Central memory CD8-positive, alpha-beta T cell (primary cell): ENCODE measurements around the gene MBOAT2.

Source experiments
- ATAC-seq: fragments of 150-1000 bp; cut with Tn5 transposase; replicated peaks from 2 replicates; pipeline ENCODE4 v1.10.0; 2022; ENCODE audit warnings: mild to moderate bottlenecking, moderate FRiP score, moderate number of reproducible peaks; ENCODE audit not compliant: poor library complexity, severe bottlenecking; ENCODE audit errors: extremely low read depth
- DNase-seq, 2 donors: peaks; one replicate each; pipeline ENCODE4 v3.0.0; 2021; ENCODE audit warnings: low spot score in 2 of 2
- H3K27ac Mint-ChIP-seq: one replicate; pipeline ENCODE4 v1.8.0; 2022; ENCODE audit warnings: low read depth, mild to moderate bottlenecking, moderate library complexity, mixed read lengths
- H3K27me3 Mint-ChIP-seq: one replicate; pipeline ENCODE4 v1.8.0; 2022; ENCODE audit warnings: mixed read lengths
- H3K36me3 Mint-ChIP-seq: one replicate; pipeline ENCODE4 v1.8.0; 2022; ENCODE audit warnings: mild to moderate bottlenecking, moderate library complexity, mixed read lengths; ENCODE audit not compliant: insufficient read depth
- H3K4me1 Mint-ChIP-seq: one replicate; pipeline ENCODE4 v1.8.0; 2022; ENCODE audit warnings: mixed read lengths
- H3K4me3 Mint-ChIP-seq: one replicate; pipeline ENCODE4 v1.8.0; 2022; ENCODE audit warnings: mild to moderate bottlenecking, moderate library complexity, mixed read lengths
- H3K9me3 Mint-ChIP-seq: one replicate; pipeline ENCODE4 v1.8.0; 2022; ENCODE audit warnings: mixed read lengths

Gene MBOAT2

GRCh38 chr2:8833853-8834252, 169.6 kb downstream of the MBOAT2 start:
- peaks cover 81% of the 10 kb centered on the region for H3K4me1 Mint-ChIP-seq

GRCh38 chr2:8831516-8831915, 172.0 kb downstream of the MBOAT2 start:
- no peaks in the 10 kb centered on the region for H3K9me3 Mint-ChIP-seq
- H3K4me1 Mint-ChIP-seq, result peaks cover 81% of the 10 kb centered on the region
- peaks cover 6% of the 10 kb centered on the region for H3K36me3 Mint-ChIP-seq
- DNase-seq, result no peak
- no peak overlapping the region for H3K27ac Mint-ChIP-seq
- H3K4me3 Mint-ChIP-seq, result no peak overlapping the region
- no peak for ATAC-seq
- no peaks in the 10 kb centered on the region for H3K27me3 Mint-ChIP-seq

More at GRCh38 chr2:8833853-8834252, 169.6 kb downstream of the MBOAT2 start:
- Mint-ChIP-seq H3K27me3 (no peaks in the 10 kb centered on the region), H3K36me3 (peaks cover 4% of the 10 kb centered on the region), H3K9me3 (no peaks in the 10 kb centered on the region), H3K27ac (no peak overlapping the region), H3K4me3 (no peak overlapping the region)
- ATAC-seq, result no peak
- DNase-seq, result no peak

GRCh38 chr2:8827729-8828128, 175.8 kb downstream of the MBOAT2 start:
- DNase-seq (no peak), ATAC-seq (no peak)
- no peak overlapping the region for H3K4me3 Mint-ChIP-seq
- no peaks in the 10 kb centered on the region for H3K9me3 Mint-ChIP-seq
- H3K27ac Mint-ChIP-seq, result peak overlapping the region; percentile 19
- H3K36me3 Mint-ChIP-seq, result peaks cover 13% of the 10 kb centered on the region
- H3K4me1 Mint-ChIP-seq, result peaks cover 46% of the 10 kb centered on the region
- H3K27me3 Mint-ChIP-seq, result no peaks in the 10 kb centered on the region

- peaks cover 8% of the 10 kb centered on the region for H3K4me1 Mint-ChIP-seq
- no peak for ATAC-seq
- H3K27me3 Mint-ChIP-seq, result no peaks in the 10 kb centered on the region
- no peak for DNase-seq
- peaks cover 22% of the 10 kb centered on the region for H3K36me3 Mint-ChIP-seq
- H3K4me3 Mint-ChIP-seq, result no peak overlapping the region
- no peak overlapping the region for H3K27ac Mint-ChIP-seq
- no peaks in the 10 kb centered on the region for H3K9me3 Mint-ChIP-seq
Observed at GRCh38 chr2:8822218-8822617, 181.3 kb downstream of the MBOAT2 start.

GRCh38 chr2:8821276-8822217, 181.9 kb downstream of the MBOAT2 start:
- DNase-seq, result no peak
- Mint-ChIP-seq H3K27ac (no peak overlapping the region), H3K4me3 (no peak overlapping the region), H3K4me1 (peaks cover 5% of the 10 kb centered on the region), H3K36me3 (peaks cover 20% of the 10 kb centered on the region), H3K27me3 (no peaks in the 10 kb centered on the region), H3K9me3 (no peaks in the 10 kb centered on the region)
- no peak for ATAC-seq

DNA sequence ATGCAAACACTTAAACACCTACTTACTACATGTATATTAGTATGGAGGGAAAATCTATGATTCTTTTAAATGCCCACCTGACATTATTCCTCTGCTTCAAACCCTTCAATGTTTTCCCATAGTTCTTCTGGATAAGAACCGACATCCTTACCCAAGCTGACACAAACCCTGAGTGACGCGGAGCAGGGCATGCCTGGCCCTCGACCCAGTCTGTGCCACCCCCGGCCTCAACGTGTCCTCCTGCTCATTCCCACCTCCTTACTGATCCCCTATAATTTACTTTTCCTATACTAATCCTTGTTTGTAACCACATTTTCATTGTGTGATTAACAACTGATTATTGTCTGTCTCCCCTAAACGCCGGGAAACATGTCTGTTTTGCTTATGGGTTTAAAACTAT, 183.5 kb downstream of the MBOAT2 start:
- Mint-ChIP-seq H3K9me3 (no peaks in the 10 kb centered on the region), H3K36me3 (peaks cover 26% of the 10 kb centered on the region), H3K27ac (peak overlapping the region; percentile 23), H3K27me3 (no peaks in the 10 kb centered on the region), H3K4me3 (no peak overlapping the region), H3K4me1 (peaks cover 5% of the 10 kb centered on the region)
- DNase-seq, result no peak
- ATAC-seq, result no peak

GRCh38 chr2:8819194-8819593, 184.3 kb downstream of the MBOAT2 start:
- no peak overlapping the region for H3K27ac Mint-ChIP-seq
- DNase-seq (no peak), ATAC-seq (no peak)
- no peaks in the 10 kb centered on the region for H3K9me3 Mint-ChIP-seq
- H3K27me3 Mint-ChIP-seq, result no peaks in the 10 kb centered on the region
- H3K4me3 Mint-ChIP-seq, result no peak overlapping the region
- peaks cover 5% of the 10 kb centered on the region for H3K4me1 Mint-ChIP-seq
- H3K36me3 Mint-ChIP-seq, result peaks cover 22% of the 10 kb centered on the region

DNA sequence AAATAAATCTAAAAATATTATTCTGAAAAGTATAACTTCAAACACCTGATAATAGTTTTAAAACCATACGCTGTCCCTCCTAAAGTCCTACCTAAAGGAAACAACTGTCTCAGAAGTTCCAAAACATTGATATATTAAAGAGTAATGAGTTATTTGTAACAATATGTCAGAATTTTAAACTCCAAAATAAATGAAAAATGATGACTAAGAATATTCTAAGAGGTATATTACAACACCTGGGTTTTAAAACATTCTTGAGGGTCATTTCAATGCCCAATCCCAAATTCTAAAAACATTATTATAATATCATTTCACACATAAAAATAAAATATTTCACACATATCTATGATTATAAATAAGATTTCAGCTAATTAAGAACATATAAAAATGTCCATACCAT, 186.3 kb downstream of the MBOAT2 start:
- no peak for ATAC-seq
- Mint-ChIP-seq H3K4me1 (peaks cover 5% of the 10 kb centered on the region), H3K27me3 (no peaks in the 10 kb centered on the region), H3K36me3 (peaks cover 27% of the 10 kb centered on the region), H3K27ac (no peak overlapping the region), H3K4me3 (no peak overlapping the region), H3K9me3 (no peaks in the 10 kb centered on the region)
- no peak for DNase-seq

- DNase-seq (no peak), ATAC-seq (no peak)
- H3K27ac Mint-ChIP-seq, result no peak overlapping the region
- peaks cover 7% of the 10 kb centered on the region for H3K4me1 Mint-ChIP-seq
- H3K9me3 Mint-ChIP-seq, result no peaks in the 10 kb centered on the region
- peaks cover 32% of the 10 kb centered on the region for H3K36me3 Mint-ChIP-seq
- H3K27me3 Mint-ChIP-seq, result no peaks in the 10 kb centered on the region
- H3K4me3 Mint-ChIP-seq, result no peak overlapping the region
Observed at GRCh38 chr2:8806885-8807704, 196.4 kb downstream of the MBOAT2 start.

DNA sequence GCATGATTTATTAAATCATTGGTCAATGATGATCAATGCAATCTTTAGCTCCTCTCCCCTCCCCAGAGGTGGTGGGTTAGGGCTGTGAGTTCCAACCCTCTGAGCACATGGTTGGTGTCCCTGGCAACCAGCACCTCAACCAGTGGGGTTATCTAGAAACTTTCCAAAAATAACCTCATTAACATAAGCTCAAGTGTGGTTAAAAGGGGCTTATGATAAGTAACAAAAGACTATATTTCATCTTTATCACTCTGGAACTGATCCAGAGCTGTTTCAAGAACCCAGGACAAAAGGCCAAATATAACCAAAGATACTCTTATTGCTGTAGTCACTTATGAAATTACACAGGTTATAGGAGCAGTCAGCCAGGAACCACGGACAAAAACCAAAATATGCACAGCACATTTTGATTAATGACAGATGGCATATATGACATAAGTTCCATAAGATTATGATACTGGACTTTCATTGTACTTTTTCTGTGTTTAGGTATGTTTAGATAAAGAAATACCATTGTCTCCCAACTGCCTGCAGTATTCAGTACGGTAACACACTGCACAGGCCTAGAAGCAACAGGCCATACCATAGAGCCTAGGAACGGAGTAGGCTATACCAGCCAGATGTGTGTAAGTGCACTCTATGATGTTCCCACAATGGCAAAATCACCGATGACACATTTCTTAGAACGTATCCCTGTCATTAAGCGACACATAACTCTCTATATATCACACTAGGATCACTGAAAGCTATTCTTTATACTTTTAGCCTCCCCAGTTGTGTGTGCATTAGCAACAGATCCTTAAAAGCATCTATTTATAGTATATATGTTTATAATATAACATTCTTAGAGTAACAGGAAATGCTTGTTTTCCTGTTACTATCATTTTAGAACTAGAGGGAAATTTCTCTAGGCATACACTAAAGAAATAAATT, 197.9 kb downstream of the MBOAT2 start:
- Mint-ChIP-seq H3K4me3 (no peak overlapping the region), H3K27ac (no peak overlapping the region), H3K9me3 (no peaks in the 10 kb centered on the region), H3K27me3 (no peaks in the 10 kb centered on the region), H3K36me3 (peaks cover 26% of the 10 kb centered on the region), H3K4me1 (peaks cover 7% of the 10 kb centered on the region)
- ATAC-seq (no peak), DNase-seq (no peak)

GRCh38 chr2:8803658-8804379, 199.7 kb downstream of the MBOAT2 start:
- ATAC-seq, result no peak

More at GRCh38 chr2:8803658-8804379, 199.7 kb downstream of the MBOAT2 start:
- H3K36me3 Mint-ChIP-seq, result peaks cover 21% of the 10 kb centered on the region
- DNase-seq, result no peak
- no peaks in the 10 kb centered on the region for H3K9me3 Mint-ChIP-seq
- no peak overlapping the region for H3K4me3 Mint-ChIP-seq
- H3K4me1 Mint-ChIP-seq, result no peaks in the 10 kb centered on the region
- H3K27me3 Mint-ChIP-seq, result no peaks in the 10 kb centered on the region
- no peak overlapping the region for H3K27ac Mint-ChIP-seq
